ENCODE data around the gene FBXO10.
A peak's percentile ranks its signal among the peaks of the same experiment; 100 is the strongest.
"Not testable (repeated sequence)": the region's sequence is repeated elsewhere in the genome, so short reads cannot be mapped to it uniquely, and the experiment has no call there.

FBXO10 gene

DNA sequence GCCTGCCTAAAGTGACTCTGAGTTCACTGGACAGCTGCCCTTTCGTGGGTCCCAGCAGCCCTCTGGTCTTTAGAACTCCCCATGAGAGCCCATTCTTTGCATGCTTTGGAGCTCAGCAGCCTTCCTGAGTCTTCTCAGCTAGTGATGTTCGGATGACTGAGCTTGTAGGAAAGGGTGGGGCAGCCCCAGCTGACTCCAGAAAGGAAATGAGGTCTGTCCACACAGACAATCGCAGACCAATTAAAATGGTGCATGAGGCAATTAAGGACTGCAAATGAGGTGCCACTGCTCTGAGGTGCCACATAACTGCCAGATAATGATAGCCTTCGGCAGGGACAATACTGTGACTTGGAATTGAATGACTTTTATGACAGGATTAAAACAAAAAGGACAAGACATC is 41.7 kb upstream of the FBXO10 start:
- Histone ChIP-seq H3K9me3 (ENCODE audit: control insufficient read depth in 2 of 2, low read length in 2 of 2) (no peaks in the 10 kb centered on the region), H3K9ac (ENCODE audit: low read length in 2 of 2) (no peak overlapping the region), H3K4me1 (ENCODE audit: control insufficient read depth, insufficient read depth, low read length) (no peaks in the 10 kb centered on the region), H3K4me3 (ENCODE audit: low read length in 2 of 2) (no peak overlapping the region), H3K27me3 (ENCODE audit: control insufficient read depth in 1 of 2, insufficient read depth in 2 of 2, low read length in 2 of 2) (no peaks in the 10 kb centered on the region), H3K27ac (ENCODE audit: low read length) (no peak overlapping the region), H3K36me3 (ENCODE audit: control insufficient read depth in 2 of 2, insufficient read depth in 2 of 2, low read length in 2 of 2) (no peaks in the 10 kb centered on the region)

DNA sequence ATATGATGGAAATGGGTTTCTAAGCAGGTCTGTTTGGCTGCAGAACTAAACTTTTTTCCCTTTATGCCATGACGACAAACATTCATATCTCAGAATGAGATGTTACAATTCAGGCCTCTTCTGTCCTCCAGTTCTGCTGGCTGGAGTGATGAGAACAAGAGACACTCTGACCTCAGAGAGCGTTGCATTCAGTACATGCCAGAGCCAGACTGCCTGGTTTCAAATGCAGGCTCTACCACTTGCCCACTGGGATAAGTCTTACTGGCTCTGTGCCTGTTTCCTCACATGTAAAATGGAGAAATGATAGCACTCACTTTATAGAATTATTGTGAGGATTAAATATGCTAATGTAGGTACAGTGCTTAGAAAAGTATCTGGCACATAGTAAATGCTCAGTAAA is 41.0 kb upstream of the FBXO10 start:
- Histone ChIP-seq H3K4me1 (ENCODE audit: control insufficient read depth, insufficient read depth, low read length) (no peaks in the 10 kb centered on the region), H3K9ac (ENCODE audit: low read length in 2 of 2) (no peak overlapping the region), H3K27ac (ENCODE audit: low read length) (no peak overlapping the region), H3K27me3 (ENCODE audit: control insufficient read depth in 1 of 2, insufficient read depth in 2 of 2, low read length in 2 of 2) (no peaks in the 10 kb centered on the region), H3K36me3 (ENCODE audit: control insufficient read depth in 2 of 2, insufficient read depth in 2 of 2, low read length in 2 of 2) (no peaks in the 10 kb centered on the region), H3K4me3 (ENCODE audit: low read length in 2 of 2) (no peak overlapping the region), H3K9me3 (ENCODE audit: control insufficient read depth in 2 of 2, low read length in 2 of 2) (no peaks in the 10 kb centered on the region)

GRCh38 chr9:37611961-37612360 is 35.8 kb upstream of the FBXO10 start:
- H3K9me3 ChIP-seq (ENCODE audit: control insufficient read depth in 2 of 2, low read length in 2 of 2) = no peaks in the 10 kb centered on the region
- no peaks in the 10 kb centered on the region for H3K4me1 ChIP-seq (ENCODE audit: control insufficient read depth, insufficient read depth, low read length)
- H3K36me3 ChIP-seq (ENCODE audit: control insufficient read depth in 2 of 2, insufficient read depth in 2 of 2, low read length in 2 of 2) = no peaks in the 10 kb centered on the region
- peaks cover 0 to 3% of the 10 kb centered on the region in 2 donors for H3K27me3 ChIP-seq (ENCODE audit: control insufficient read depth in 1 of 2, insufficient read depth in 2 of 2, low read length in 2 of 2)
- H3K27ac ChIP-seq (ENCODE audit: low read length) = no peak overlapping the region
- no peak overlapping the region for H3K9ac ChIP-seq (ENCODE audit: low read length in 2 of 2)
- H3K4me3 ChIP-seq (ENCODE audit: low read length in 2 of 2) = no peak overlapping the region

DNA sequence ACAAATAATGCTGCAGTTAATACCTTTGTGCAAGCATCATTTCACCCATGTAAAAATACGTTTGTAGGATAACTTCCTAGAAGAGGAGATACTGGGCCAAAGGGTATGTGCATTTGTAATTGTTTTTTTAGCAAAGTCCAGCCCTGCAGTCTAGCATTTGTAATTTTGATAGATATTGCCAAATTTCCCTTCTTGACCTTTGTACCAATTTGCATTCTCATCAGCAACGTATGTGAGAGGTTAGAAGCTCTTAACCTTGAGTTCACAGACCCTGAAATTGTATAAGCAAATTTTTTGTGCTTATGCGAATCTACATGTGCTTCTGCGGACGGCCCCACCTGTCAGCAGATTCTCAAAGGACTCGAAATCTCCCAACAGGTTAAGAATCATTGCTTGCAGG is 34.8 kb upstream of the FBXO10 start:
- no peaks in the 10 kb centered on the region for H3K4me1 ChIP-seq (ENCODE audit: control insufficient read depth, insufficient read depth, low read length)

DNA sequence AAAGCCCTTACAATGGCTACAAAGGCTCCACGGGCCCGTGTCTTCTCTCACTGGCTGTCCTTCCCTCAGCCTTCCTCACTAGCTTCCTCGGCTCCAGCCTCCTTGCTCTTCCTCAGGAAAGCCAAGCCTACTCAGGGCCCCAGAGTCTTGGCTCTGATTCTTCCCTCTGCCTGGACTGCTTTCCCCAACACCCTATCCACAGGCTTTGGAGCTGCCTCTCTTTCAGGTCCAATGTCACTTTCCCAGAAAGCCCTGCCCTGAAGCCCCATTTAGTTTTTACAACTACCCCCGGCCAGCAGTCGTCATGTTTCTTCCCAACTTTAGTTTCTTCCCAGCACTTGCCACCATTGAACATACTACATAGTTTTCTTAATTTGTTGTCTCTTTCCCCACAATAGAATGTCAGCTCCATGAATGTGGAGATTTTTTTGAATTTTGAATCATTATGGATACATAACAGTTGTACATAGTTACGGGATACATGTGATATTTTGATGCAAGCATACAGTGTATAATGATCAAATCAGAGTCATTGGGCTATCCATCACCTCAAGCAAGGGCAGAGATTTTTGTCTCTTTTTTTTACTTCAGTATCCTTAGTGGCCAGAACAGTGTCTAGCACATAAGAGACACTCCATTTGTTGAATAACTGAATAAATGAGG is 33.7 kb upstream of the FBXO10 start:
- no peak overlapping the region for H3K4me3 ChIP-seq (ENCODE audit: low read length in 2 of 2)
- H3K9me3 ChIP-seq (ENCODE audit: control insufficient read depth in 2 of 2, low read length in 2 of 2) = no peaks in the 10 kb centered on the region
- no peaks in the 10 kb centered on the region for H3K36me3 ChIP-seq (ENCODE audit: control insufficient read depth in 2 of 2, insufficient read depth in 2 of 2, low read length in 2 of 2)
- no peak overlapping the region for H3K9ac ChIP-seq (ENCODE audit: low read length in 2 of 2)
- H3K4me1 ChIP-seq (ENCODE audit: control insufficient read depth, insufficient read depth, low read length) = no peaks in the 10 kb centered on the region
- H3K27ac ChIP-seq (ENCODE audit: low read length) = no peak overlapping the region
- H3K27me3 ChIP-seq (ENCODE audit: control insufficient read depth in 1 of 2, insufficient read depth in 2 of 2, low read length in 2 of 2) = peaks cover 3 to 5% of the 10 kb centered on the region in 2 donors

More for the DNA sequence above, 34.8 kb upstream of the FBXO10 start:
- no peak overlapping the region for H3K27ac ChIP-seq (ENCODE audit: low read length)
- H3K4me3 ChIP-seq (ENCODE audit: low read length in 2 of 2) = no peak overlapping the region
- no peaks in the 10 kb centered on the region for H3K36me3 ChIP-seq (ENCODE audit: control insufficient read depth in 2 of 2, insufficient read depth in 2 of 2, low read length in 2 of 2)
- no peak overlapping the region for H3K9ac ChIP-seq (ENCODE audit: low read length in 2 of 2)
- peaks cover 0 to 3% of the 10 kb centered on the region in 2 donors for H3K27me3 ChIP-seq (ENCODE audit: control insufficient read depth in 1 of 2, insufficient read depth in 2 of 2, low read length in 2 of 2)
- H3K9me3 ChIP-seq (ENCODE audit: control insufficient read depth in 2 of 2, low read length in 2 of 2) = no peaks in the 10 kb centered on the region

DNA sequence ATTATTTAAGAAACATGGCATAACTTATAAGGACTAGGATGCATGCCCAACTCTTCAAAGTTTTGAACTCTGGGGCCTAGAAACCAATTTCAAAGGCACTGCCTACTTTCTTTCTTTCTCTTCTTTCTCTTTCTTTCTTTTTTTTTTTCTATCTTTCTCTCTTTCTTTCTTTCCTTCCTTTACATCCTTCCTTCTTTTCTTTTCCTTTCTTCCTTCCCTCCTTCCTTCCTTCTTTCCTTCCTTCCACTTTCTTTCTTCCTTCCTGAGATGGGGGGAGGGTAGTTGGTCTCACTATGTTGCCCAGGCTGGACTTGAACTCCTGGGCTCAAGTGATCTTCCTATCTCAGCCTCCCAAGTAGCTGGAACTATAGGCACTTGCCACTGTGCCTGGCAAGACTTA is 32.1 kb upstream of the FBXO10 start:
- peaks cover 3 to 5% of the 10 kb centered on the region in 2 donors for H3K27me3 ChIP-seq (ENCODE audit: control insufficient read depth in 1 of 2, insufficient read depth in 2 of 2, low read length in 2 of 2)
- H3K9me3 ChIP-seq (ENCODE audit: control insufficient read depth in 2 of 2, low read length in 2 of 2) = no peaks in the 10 kb centered on the region
- H3K36me3 ChIP-seq (ENCODE audit: control insufficient read depth in 2 of 2, insufficient read depth in 2 of 2, low read length in 2 of 2) = no peaks in the 10 kb centered on the region
- H3K4me3 ChIP-seq (ENCODE audit: low read length in 2 of 2) = no peak overlapping the region
- no peak overlapping the region for H3K27ac ChIP-seq (ENCODE audit: low read length)
- H3K9ac ChIP-seq (ENCODE audit: low read length in 2 of 2) = no peak overlapping the region
- H3K4me1 ChIP-seq (ENCODE audit: control insufficient read depth, insufficient read depth, low read length) = no peaks in the 10 kb centered on the region

GRCh38 chr9:37604296-37604695 is 28.1 kb upstream of the FBXO10 start:
- Histone ChIP-seq H3K27ac (ENCODE audit: low read length) (no peak overlapping the region), H3K4me1 (ENCODE audit: control insufficient read depth, insufficient read depth, low read length) (no peaks in the 10 kb centered on the region), H3K4me3 (ENCODE audit: low read length in 2 of 2) (no peak overlapping the region), H3K9ac (ENCODE audit: low read length in 2 of 2) (no peak overlapping the region), H3K27me3 (ENCODE audit: control insufficient read depth in 1 of 2, insufficient read depth in 2 of 2, low read length in 2 of 2) (peaks cover 2 to 5% of the 10 kb centered on the region in 2 donors), H3K9me3 (ENCODE audit: control insufficient read depth in 2 of 2, low read length in 2 of 2) (no peaks in the 10 kb centered on the region), H3K36me3 (ENCODE audit: control insufficient read depth in 2 of 2, insufficient read depth in 2 of 2, low read length in 2 of 2) (no peaks in the 10 kb centered on the region)

- Histone ChIP-seq H3K4me1 (ENCODE audit: control insufficient read depth, insufficient read depth, low read length) (no peaks in the 10 kb centered on the region), H3K27me3 (ENCODE audit: control insufficient read depth in 1 of 2, insufficient read depth in 2 of 2, low read length in 2 of 2) (peaks cover 2 to 5% of the 10 kb centered on the region in 2 donors), H3K4me3 (ENCODE audit: low read length in 2 of 2) (no peak overlapping the region), H3K9ac (ENCODE audit: low read length in 2 of 2) (no peak overlapping the region), H3K9me3 (ENCODE audit: control insufficient read depth in 2 of 2, low read length in 2 of 2) (no peaks in the 10 kb centered on the region), H3K27ac (ENCODE audit: low read length) (no peak overlapping the region), H3K36me3 (ENCODE audit: control insufficient read depth in 2 of 2, insufficient read depth in 2 of 2, low read length in 2 of 2) (no peaks in the 10 kb centered on the region)
These were observed 26.6 kb upstream of the FBXO10 start for GRCh38 chr9:37602817-37603216.

GRCh38 chr9:37602061-37602460 is 25.9 kb upstream of the FBXO10 start:
- H3K4me3 ChIP-seq (ENCODE audit: low read length in 2 of 2); H3K9me3 ChIP-seq (ENCODE audit: control insufficient read depth in 2 of 2, low read length in 2 of 2); H3K27me3 ChIP-seq (ENCODE audit: control insufficient read depth in 1 of 2, insufficient read depth in 2 of 2, low read length in 2 of 2); H3K4me1 ChIP-seq (ENCODE audit: control insufficient read depth, insufficient read depth, low read length); H3K36me3 ChIP-seq (ENCODE audit: control insufficient read depth in 2 of 2, insufficient read depth in 2 of 2, low read length in 2 of 2); H3K9ac ChIP-seq (ENCODE audit: low read length in 2 of 2); H3K27ac ChIP-seq (ENCODE audit: low read length): not testable (repeated sequence)

DNA sequence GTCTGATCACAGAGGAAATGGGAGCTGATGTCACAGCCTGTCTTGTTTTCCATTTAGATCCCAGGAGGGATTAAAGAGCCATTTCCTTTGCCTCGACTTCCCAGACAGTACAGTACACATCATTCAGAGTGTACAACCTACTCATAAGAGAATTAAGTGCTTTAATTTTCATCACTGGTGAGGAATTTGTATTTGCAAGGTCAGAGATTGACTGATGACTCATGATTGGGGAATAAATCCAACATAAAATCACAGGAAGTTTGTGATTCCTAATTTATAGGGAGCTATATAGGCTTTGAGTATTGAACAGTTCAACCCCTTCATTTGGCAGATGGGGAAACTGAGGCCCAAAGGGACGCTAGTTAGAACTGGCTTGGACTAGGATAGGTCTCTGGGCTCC is 20.3 kb upstream of the FBXO10 start:
- no peaks in the 10 kb centered on the region for H3K36me3 ChIP-seq (ENCODE audit: control insufficient read depth in 2 of 2, insufficient read depth in 2 of 2, low read length in 2 of 2)
- no peak overlapping the region for H3K4me3 ChIP-seq (ENCODE audit: low read length in 2 of 2)
- no peak overlapping the region for H3K27ac ChIP-seq (ENCODE audit: low read length)
- H3K4me1 ChIP-seq (ENCODE audit: control insufficient read depth, insufficient read depth, low read length) = peaks cover 5% of the 10 kb centered on the region
- H3K9me3 ChIP-seq (ENCODE audit: control insufficient read depth in 2 of 2, low read length in 2 of 2) = no peaks in the 10 kb centered on the region
- peaks cover 0 to 2% of the 10 kb centered on the region in 2 donors for H3K27me3 ChIP-seq (ENCODE audit: control insufficient read depth in 1 of 2, insufficient read depth in 2 of 2, low read length in 2 of 2)
- no peak overlapping the region for H3K9ac ChIP-seq (ENCODE audit: low read length in 2 of 2)

GRCh38 chr9:37593883-37594448 is 17.8 kb upstream of the FBXO10 start:
- Histone ChIP-seq H3K36me3 (ENCODE audit: control insufficient read depth in 2 of 2, insufficient read depth in 2 of 2, low read length in 2 of 2) (no peaks in the 10 kb centered on the region), H3K4me3 (ENCODE audit: low read length in 2 of 2) (peak overlapping the region; percentile 17 to 46), H3K27me3 (ENCODE audit: control insufficient read depth in 1 of 2, insufficient read depth in 2 of 2, low read length in 2 of 2) (no peaks in the 10 kb centered on the region), H3K27ac (ENCODE audit: low read length) (no peak overlapping the region), H3K4me1 (ENCODE audit: control insufficient read depth, insufficient read depth, low read length) (peaks cover 16% of the 10 kb centered on the region), H3K9ac (ENCODE audit: low read length in 2 of 2) (no peak overlapping the region), H3K9me3 (ENCODE audit: control insufficient read depth in 2 of 2, low read length in 2 of 2) (no peaks in the 10 kb centered on the region)

Measured in stomach smooth muscle (tissue), 2 donors.